Psoas muscle (tissue), 8 donors: ENCODE results near the gene PLK4. TPM values are rescaled to one million over a fixed set of nuclear protein-coding genes. Genes with fewer than 3 reads are reported as not detected.

ENCODE experiments used
- ATAC-seq, 4 donors: fragments of 200-7000 bp; cut with Tn5 transposase; one replicate each; pipeline ENCODE4 v1.9.1; 2020; ENCODE audit warnings: moderate library complexity in 3 of 4, mild to moderate bottlenecking in 2 of 4
- DNase-seq, 2 donors: peaks; one replicate each; pipeline ENCODE4 v3.0.0-alpha.2; 2020
- H3K27ac ChIP-seq: fragments of 200-600 bp; one replicate; pipeline ENCODE4 v1.8.0; 2022
- H3K27me3 ChIP-seq, 3 donors: fragments of 200-600 bp in 1 of 3; one replicate each; pipeline versions ENCODE4 v1.6.1 to v1.8.0; 2013 to 2022; ENCODE audit warnings: low read length in 2 of 3, mild to moderate bottlenecking in 2 of 3, moderate library complexity in 1 of 3; ENCODE audit not compliant: insufficient read depth in 3 of 3
- H3K36me3 ChIP-seq, 2 donors: fragments of 200-600 bp in 1 of 2; one replicate each; pipeline versions ENCODE4 v1.6.1 to v1.8.0; 2013 to 2022; ENCODE audit warnings: low read depth in 1 of 2, mild to moderate bottlenecking in 1 of 2, moderate library complexity in 1 of 2; ENCODE audit not compliant: insufficient read depth in 1 of 2
- H3K4me1 ChIP-seq: fragments of 200-600 bp; one replicate; pipeline ENCODE4 v1.8.0; 2022
- H3K4me3 ChIP-seq: fragments of 200-600 bp; one replicate; pipeline ENCODE4 v1.8.0; 2022; ENCODE audit warnings: mild to moderate bottlenecking
- H3K9me3 ChIP-seq: fragments of 200-600 bp; one replicate; pipeline ENCODE4 v1.8.0; 2022
- WGBS, 3 donors: extraction: QIAGEN DNeasy Blood & Tissue Kit; methylation state at CpG; one replicate each; pipeline versions ENCODE4 v1.1.6 to v1.1.7; 2013; 5-methylcytosine and 5-hydroxymethylcytosine counted together
- intact Hi-C, 2 donors: fragments of 100-400 bp; cut with DNase I; formaldehyde crosslinking; loops; one replicate each; pipeline versions ENCODE4 v1.11.0 to v1.14.2; 2022
- polyA plus RNA-seq, 3 donors: library from polyadenylated mRNA; stranded (reverse); fragments of 200-250 nt; gene quantifications; one replicate each; pipeline ENCODE4 v1.2.3, GENCODE V29; 2013
- total RNA-seq, 4 donors: library from RNA; stranded (reverse); fragmentation: NEBNext Ultra II Directional in 2 of 4; extraction: Animal tissue kit (Norgen Biotek cat#: 25700) in 2 of 4; gene quantifications; one replicate each; pipeline versions ENCODE4 v1.2.1 to v1.2.4, GENCODE V29; 2021 to 2023
- TF ChIP-seq, protein P1 (sequence below): fragments of 200-600 bp; IDR thresholded peaks from one replicate; pipeline ENCODE4 v1.8.0; 2022; ENCODE audit warnings: antibody characterized with exemption
- donor health status: healthy with polysubstance abuse.
- donor health status: DM: no; HTN: no; CAD: no; lungs with moderate emphysema.
- donor health status: Bipolar disorder and iron deficiency.
- donor health status: healthy.
- donor health status: DM: yes; HTN: yes; CAD: no.
- donor health status: DM: no; HTN: no; CAD: no.
- donor health status: DM: no; HTN: no; CAD: no.
- donor health status: DM: yes; HTN: yes; CAD: no.

Gene PLK4
- total and polyA plus RNA-seq, 7 donors = 0.14 to 0.67 (median 0.45) TPM; not detected in 1

DNA sequence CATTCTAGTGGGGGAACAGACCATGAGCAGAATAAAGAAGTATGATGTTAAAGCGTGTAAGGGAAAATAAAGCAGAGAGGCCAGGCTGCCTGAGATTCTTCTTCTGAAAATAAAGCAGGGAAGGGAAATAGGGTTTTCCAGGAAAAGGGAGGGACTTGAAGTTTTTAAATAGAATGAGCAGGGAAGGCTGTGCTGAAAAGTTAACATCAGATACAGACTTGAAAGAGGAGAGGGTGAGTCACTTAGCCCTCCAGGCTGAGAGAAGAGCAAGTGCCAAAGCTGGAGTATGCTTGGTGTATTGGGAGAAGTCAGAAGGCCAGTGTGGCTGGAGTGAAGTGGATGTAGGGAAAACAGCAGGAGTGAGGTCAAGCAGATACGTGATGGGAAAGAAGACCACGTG lies 10.0 kb upstream of the PLK4 start:
- H3K27me3 ChIP-seq = no peaks in the 10 kb centered on the region
- H3K9me3 ChIP-seq = no peaks in the 10 kb centered on the region
- H3K4me3 ChIP-seq = no peak overlapping the region
- ATAC-seq (no peak), DNase-seq (no peak)
- TF ChIP-seq, protein P1, sequence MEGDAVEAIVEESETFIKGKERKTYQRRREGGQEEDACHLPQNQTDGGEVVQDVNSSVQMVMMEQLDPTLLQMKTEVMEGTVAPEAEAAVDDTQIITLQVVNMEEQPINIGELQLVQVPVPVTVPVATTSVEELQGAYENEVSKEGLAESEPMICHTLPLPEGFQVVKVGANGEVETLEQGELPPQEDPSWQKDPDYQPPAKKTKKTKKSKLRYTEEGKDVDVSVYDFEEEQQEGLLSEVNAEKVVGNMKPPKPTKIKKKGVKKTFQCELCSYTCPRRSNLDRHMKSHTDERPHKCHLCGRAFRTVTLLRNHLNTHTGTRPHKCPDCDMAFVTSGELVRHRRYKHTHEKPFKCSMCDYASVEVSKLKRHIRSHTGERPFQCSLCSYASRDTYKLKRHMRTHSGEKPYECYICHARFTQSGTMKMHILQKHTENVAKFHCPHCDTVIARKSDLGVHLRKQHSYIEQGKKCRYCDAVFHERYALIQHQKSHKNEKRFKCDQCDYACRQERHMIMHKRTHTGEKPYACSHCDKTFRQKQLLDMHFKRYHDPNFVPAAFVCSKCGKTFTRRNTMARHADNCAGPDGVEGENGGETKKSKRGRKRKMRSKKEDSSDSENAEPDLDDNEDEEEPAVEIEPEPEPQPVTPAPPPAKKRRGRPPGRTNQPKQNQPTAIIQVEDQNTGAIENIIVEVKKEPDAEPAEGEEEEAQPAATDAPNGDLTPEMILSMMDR = no peak
- intact Hi-C loops = loop anchor here in 1 of 2 donors (10.0 kb wide), 1 partner anchor 86 kb away; the partner anchor contains the start of gene HSPA4L
- H3K36me3 ChIP-seq = no peaks in the 10 kb centered on the region
- 49 to 54% (median 53%) methylated on average over 3 of the region's 3 CpGs for WGBS, 3 donors
- no peaks in the 10 kb centered on the region for H3K4me1 ChIP-seq
- H3K27ac ChIP-seq = peak overlapping the region; percentile 25

DNA sequence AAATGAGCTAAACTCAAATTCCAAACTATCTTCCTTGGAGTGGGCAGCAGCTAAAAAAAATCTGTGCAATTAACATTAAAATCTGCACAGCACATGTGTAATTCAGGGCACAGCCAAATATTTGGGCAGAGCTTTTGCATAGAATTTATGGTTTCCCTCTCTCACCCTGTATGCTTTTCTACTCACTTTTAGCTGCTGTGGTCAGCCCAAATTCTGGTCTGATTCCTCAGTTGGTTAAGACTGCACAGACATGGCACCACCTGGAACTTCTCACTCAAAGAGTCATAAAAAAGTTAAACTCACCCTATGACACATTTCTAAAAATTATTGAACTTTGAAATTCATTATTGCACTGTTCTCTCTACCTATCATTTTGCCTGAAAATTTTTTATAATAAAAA lies 4.9 kb upstream of the PLK4 start:
- intact Hi-C loops = loop anchor here in 1 of 2 donors (10.0 kb wide), 1 partner anchor 91 kb away; the partner anchor contains the start of gene HSPA4L
- H3K4me3 ChIP-seq = no peak overlapping the region
- no peaks in the 10 kb centered on the region for H3K36me3 ChIP-seq
- H3K4me1 ChIP-seq = peaks cover 5% of the 10 kb centered on the region
- TF ChIP-seq, protein P1 = no peak
- DNase-seq = no peak
- no peak for ATAC-seq
- no peaks in the 10 kb centered on the region for H3K27me3 ChIP-seq
- no peak overlapping the region for H3K27ac ChIP-seq
- H3K9me3 ChIP-seq = no peaks in the 10 kb centered on the region

DNA sequence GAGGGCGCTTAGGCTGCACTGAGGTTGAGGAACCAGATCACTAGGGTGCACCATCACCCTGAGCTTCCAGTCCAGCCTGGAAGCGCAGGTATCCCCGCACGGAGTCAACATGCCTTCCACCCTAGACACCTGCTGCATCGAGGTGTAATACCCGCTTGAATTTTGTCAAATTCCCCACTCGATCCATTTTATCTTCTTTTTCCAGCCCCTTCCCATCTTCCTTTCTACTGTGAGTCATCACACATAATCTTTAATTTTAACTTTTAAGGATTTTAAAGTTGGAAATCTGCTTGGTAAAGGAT lies 821 bp downstream of the PLK4 start:
- H3K9me3 ChIP-seq = no peaks in the 10 kb centered on the region
- peak overlapping the region; percentile 80 for H3K4me3 ChIP-seq
- no peaks in the 10 kb centered on the region for H3K36me3 ChIP-seq
- WGBS, 3 donors = 0 to 2% (median 1%) methylated on average over 7 of the region's 7 CpGs
- H3K4me1 ChIP-seq = peaks cover 5% of the 10 kb centered on the region
- TF ChIP-seq, protein P1 = no peak
- intact Hi-C loops = loop anchor here in 1 of 2 donors (10.0 kb wide), 1 partner anchor 83 kb away; the partner anchor contains the start of genes ABHD18 and MFSD8
- H3K27me3 ChIP-seq = no peaks in the 10 kb centered on the region
- DNase-seq (no peak), ATAC-seq (peak in 2 of 4 donors; percentile 34 to 36)
- H3K27ac ChIP-seq = no peak overlapping the region

DNA sequence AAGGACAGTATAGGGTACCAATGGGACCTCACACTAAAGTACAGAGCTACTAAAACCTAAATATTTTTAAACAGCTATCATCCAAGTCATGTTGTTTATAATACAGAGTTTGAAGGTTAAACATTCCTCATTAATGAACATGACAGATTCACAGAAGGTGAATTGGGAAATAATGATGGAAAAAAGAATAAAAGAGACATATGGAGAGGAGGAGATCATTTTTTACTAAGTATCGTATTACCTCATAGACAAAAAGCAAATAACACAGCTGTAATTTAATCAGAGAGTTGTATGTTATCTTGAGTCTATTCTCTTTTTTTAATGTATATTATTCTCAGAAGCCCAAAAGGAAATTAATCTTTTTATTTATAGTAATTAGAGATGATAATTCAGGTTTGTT lies 7.9 kb downstream of the PLK4 start:
- DNase-seq = no peak
- H3K27me3 ChIP-seq = no peaks in the 10 kb centered on the region
- no peak for ATAC-seq
- intact Hi-C loops = loop anchor here in 1 of 2 donors (10.0 kb wide), 1 partner anchor 76 kb away; the partner anchor contains the start of genes ABHD18 and MFSD8
- no peaks in the 10 kb centered on the region for H3K4me1 ChIP-seq
- no peak overlapping the region for H3K4me3 ChIP-seq
- TF ChIP-seq, protein P1 = no peak
- no peaks in the 10 kb centered on the region for H3K9me3 ChIP-seq
- 96 to 97% (median 97%) methylated on average over 1 of the region's 1 CpG for WGBS, 3 donors
- no peaks in the 10 kb centered on the region for H3K36me3 ChIP-seq
- H3K27ac ChIP-seq = no peak overlapping the region

DNA sequence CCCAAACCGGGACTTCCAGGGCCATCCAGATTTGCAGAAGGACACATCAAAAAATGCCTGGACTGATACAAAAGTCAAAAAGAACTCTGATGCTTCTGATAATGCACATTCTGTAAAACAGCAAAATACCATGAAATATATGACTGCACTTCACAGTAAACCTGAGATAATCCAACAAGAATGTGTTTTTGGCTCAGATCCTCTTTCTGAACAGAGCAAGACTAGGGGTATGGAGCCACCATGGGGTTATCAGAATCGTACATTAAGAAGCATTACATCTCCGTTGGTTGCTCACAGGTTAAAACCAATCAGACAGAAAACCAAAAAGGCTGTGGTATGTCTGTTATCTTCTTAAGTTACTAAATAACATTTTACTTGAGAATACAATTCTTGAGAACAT lies 9.2 kb downstream of the PLK4 start:
- TF ChIP-seq, protein P1 = no peak
- Histone ChIP-seq H3K4me3 (no peak overlapping the region), H3K36me3 (no peaks in the 10 kb centered on the region)

More for the DNA sequence above, 9.2 kb downstream of the PLK4 start:
- Histone ChIP-seq H3K9me3 (no peaks in the 10 kb centered on the region), H3K27ac (no peak overlapping the region), H3K4me1 (no peaks in the 10 kb centered on the region), H3K27me3 (no peaks in the 10 kb centered on the region)
- ATAC-seq (no peak), DNase-seq (no peak)
- 73 to 81% (median 80%) methylated on average over 3 of the region's 3 CpGs for WGBS, 3 donors
- intact Hi-C loops = loop anchor here in 1 of 2 donors (10.0 kb wide), 1 partner anchor 75 kb away; the partner anchor contains the start of genes ABHD18 and MFSD8
